Measurements from ENCODE around the gene AGPAT4. TPM values are rescaled to one million over a fixed set of nuclear protein-coding genes. Genes with fewer than 3 reads are reported as not detected.

The AGPAT4 gene
- total RNA-seq, 6 experiments from 2014 or later = 0.42 to 1.7 (median 0.78) TPM

GRCh38 chr6:161110028-161110779, 163.7 kb downstream of the AGPAT4 start:
- Histone ChIP-seq H3K36me3 (peaks cover 0 to 83% (median 23%) of the 10 kb centered on the region in 4 donors), H3K27ac (no peak overlapping the region), H3K9me3 (no peaks in the 10 kb centered on the region), H3K4me3 (no peak overlapping the region), H3K27me3 (no peaks in the 10 kb centered on the region), H3K4me1 (no peaks in the 10 kb centered on the region)
- intact Hi-C loops (cut with DNase I) = no loop called here
- TF ChIP-seq, protein P1, sequence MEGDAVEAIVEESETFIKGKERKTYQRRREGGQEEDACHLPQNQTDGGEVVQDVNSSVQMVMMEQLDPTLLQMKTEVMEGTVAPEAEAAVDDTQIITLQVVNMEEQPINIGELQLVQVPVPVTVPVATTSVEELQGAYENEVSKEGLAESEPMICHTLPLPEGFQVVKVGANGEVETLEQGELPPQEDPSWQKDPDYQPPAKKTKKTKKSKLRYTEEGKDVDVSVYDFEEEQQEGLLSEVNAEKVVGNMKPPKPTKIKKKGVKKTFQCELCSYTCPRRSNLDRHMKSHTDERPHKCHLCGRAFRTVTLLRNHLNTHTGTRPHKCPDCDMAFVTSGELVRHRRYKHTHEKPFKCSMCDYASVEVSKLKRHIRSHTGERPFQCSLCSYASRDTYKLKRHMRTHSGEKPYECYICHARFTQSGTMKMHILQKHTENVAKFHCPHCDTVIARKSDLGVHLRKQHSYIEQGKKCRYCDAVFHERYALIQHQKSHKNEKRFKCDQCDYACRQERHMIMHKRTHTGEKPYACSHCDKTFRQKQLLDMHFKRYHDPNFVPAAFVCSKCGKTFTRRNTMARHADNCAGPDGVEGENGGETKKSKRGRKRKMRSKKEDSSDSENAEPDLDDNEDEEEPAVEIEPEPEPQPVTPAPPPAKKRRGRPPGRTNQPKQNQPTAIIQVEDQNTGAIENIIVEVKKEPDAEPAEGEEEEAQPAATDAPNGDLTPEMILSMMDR (IDR thresholded peaks at IDR 0.05) = no peak
- TF ChIP-seq POLR2A (IDR thresholded peaks at IDR 0.05) = no peak
- no peak for ATAC-seq
- DNase-seq = no peak
- 89% methylated on average over 13 of the region's 14 CpGs for WGBS (ENCODE audit: insufficient coverage, low coverage, low lambda C conversion rate, missing lambda C conversion rate)

- ATAC-seq = no peak
- no peak for DNase-seq
- TF ChIP-seq POLR2A (IDR thresholded peaks at IDR 0.05) = no peak
- TF ChIP-seq, protein P1 (IDR thresholded peaks at IDR 0.05) = no peak
- no peaks in the 10 kb centered on the region for H3K9me3 ChIP-seq
- WGBS (ENCODE audit: insufficient coverage, low coverage, low lambda C conversion rate, missing lambda C conversion rate) = 94% methylated on average over 4 of the region's 4 CpGs
- peaks cover 0 to 75% (median 23%) of the 10 kb centered on the region in 4 donors for H3K36me3 ChIP-seq
- H3K27me3 ChIP-seq = no peaks in the 10 kb centered on the region
- intact Hi-C loops (cut with DNase I) = no loop called here
- H3K4me1 ChIP-seq = no peaks in the 10 kb centered on the region
- no peak overlapping the region for H3K27ac ChIP-seq
- H3K4me3 ChIP-seq = no peak overlapping the region
Observed at GRCh38 chr6:161109366-161109765, 164.5 kb downstream of the AGPAT4 start.

DNA sequence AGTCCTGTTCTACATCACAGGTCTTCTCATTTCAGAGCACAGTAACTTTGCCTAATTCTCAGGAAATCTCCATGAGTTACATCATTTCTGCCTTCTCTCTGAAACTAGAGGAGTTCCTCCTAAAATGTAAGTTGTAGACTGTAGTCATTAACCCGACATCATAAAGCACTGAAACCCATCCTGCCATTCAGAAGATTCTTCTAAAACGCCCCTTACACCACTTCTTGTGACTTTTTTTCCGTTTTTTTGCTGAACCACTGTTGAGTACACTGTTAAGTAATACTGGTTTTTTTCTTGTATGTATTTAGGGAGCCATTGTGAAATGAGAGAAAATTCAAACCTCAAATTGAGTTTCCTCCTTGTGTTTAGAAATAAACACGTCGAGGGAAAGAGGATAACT, 164.9 kb downstream of the AGPAT4 start:
- DNase-seq (no peak), ATAC-seq (no peak)
- Histone ChIP-seq H3K36me3 (peaks cover 0 to 70% (median 23%) of the 10 kb centered on the region in 4 donors), H3K27ac (no peak overlapping the region), H3K27me3 (no peaks in the 10 kb centered on the region), H3K4me3 (no peak overlapping the region), H3K9me3 (no peaks in the 10 kb centered on the region), H3K4me1 (no peaks in the 10 kb centered on the region)
- WGBS (ENCODE audit: insufficient coverage, low coverage, low lambda C conversion rate, missing lambda C conversion rate) = 76% methylated on average over 5 of the region's 5 CpGs
- intact Hi-C loops (cut with DNase I) = no loop called here
- no peak for TF ChIP-seq POLR2A (IDR thresholded peaks at IDR 0.05)
- TF ChIP-seq, protein P1 (IDR thresholded peaks at IDR 0.05) = no peak

GRCh38 chr6:161107779-161108730, 165.8 kb downstream of the AGPAT4 start:
- H3K9me3 ChIP-seq = no peaks in the 10 kb centered on the region
- H3K27me3 ChIP-seq = no peaks in the 10 kb centered on the region
- TF ChIP-seq, protein P1 (IDR thresholded peaks at IDR 0.05) = no peak
- no peak for TF ChIP-seq POLR2A (IDR thresholded peaks at IDR 0.05)
- H3K27ac ChIP-seq = no peak overlapping the region
- H3K4me3 ChIP-seq = no peak overlapping the region
- no peaks in the 10 kb centered on the region for H3K4me1 ChIP-seq
- H3K36me3 ChIP-seq = peaks cover 0 to 65% (median 23%) of the 10 kb centered on the region in 4 donors
- WGBS (ENCODE audit: insufficient coverage, low coverage, low lambda C conversion rate, missing lambda C conversion rate) = 97% methylated on average over 12 of the region's 23 CpGs
- DNase-seq (no peak), ATAC-seq (no peak)
- intact Hi-C loops (cut with DNase I) = no loop called here
